ENCODE measurements around the gene ASXL1.
A peak's percentile ranks its signal among the peaks of the same experiment; 100 is the strongest.

The ASXL1 gene

DNA sequence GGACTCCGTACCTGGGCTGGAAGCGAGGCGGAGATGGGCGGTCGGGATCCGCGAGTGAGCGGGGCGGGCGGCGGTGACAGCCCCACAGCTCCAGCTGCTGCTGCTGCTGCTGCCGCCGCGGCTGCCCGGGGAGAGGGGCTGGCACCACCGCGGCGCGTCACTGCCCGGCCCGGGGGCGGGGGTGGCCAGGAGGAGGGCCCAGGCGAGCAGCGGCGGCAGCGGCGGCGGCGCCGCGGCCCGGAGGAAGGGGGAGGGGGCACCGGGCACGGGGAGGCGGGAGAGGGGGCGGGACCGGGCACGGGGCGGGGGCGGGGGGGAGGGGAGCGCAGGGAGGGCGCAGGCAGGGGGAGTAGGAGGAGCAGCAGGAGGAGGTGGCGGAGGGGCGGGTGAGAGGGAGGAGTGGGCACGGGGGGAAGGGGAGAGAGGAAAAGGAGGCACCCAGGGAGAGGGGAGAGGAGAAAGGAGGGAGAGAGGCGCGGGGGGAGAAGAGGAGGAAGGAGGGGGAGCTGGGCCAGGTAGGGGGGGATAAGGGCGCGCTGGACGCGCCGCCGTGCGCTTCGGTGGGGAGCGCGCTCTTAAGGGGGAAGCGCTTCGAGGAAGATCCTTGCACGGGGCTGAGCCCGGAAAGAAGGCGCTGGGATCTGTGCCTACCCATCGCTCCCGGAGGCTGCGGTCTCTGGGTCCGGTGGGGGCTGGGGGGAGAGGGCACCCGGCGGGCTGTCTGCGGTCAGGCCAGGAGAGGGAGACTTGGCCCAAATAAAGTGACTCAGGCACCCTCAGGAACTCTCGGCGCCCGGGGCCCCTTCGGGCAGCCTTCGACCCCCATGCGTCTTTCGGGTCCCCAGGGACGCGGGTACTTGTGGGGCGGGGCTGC is 125.5 kb downstream of the ASXL1 start:
- DNase-seq = peak; percentile 3

DNA sequence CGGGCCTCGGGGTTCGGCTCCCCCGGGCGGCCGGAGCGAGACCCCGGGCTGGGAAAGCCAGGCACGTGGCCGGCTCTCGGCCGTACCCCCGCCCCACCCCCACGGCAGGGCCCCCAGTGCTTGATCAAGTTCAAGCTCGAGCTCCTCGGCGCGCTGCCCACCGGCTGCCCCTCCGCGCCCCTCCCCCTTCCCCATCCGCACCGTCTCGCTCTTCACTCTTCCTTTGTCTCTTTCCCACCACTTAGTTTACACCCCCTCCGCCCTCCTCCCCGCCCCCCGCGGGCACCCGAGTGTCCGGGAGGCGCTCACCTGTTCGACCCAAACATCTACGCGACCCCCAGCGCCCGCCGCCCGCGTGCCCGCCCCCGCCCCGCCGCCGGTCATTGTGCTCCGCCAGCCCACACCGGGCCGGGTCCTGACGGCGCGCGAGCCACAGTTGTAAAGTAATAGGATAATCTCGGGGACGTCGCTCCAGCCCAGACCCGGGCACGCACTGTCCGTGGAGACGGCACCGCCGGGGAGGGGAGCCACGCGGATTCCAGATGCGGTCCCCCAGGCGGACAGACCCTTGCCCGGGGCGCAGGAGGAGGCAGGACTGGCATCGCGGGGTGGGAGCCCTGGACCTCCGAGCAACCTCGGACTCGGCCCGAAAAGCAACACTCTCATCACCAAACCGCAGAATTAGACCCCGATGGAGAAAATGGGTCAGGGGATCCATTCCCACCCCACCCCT is 126.3 kb downstream of the ASXL1 start:
- DNase-seq = no peak

DNA sequence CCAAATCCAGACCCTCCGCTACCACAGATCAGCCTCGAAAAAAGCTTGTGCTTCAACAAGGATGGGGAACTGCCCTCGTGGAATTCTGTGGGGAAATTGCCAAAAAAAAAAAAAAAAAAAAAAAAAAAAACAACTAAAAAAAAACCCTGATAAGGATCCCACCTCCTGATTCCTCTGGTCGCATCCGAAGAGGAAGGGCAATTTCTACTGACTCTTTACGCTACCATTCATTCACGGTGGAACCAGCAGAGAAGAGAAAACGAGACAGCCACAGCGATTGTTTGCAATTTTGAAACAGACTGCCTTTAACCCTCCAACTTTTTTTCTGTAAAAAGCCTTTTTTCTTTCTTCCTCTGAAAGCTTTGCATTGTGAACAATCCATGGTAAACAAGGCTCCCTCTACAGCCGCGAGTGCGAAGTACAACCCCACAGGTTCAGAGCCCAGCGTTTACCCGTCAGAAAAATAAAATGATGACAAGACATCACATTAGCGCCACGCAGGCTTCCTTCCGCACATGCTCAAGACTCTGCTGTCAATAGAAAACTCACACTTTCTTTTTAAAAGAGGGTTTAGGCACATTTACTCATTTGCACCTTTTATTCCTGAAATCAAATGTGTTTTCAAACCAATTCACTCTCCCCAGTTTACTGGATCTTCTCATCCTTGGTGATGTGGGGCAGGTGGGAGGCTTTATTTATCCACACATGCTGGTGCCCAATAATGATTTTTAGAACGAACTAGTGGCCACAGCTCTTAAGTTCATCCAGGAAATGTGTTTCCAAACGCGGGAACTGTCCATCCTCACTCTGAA is 127.0 kb downstream of the ASXL1 start:
- peak; percentile 65 for DNase-seq

DNA sequence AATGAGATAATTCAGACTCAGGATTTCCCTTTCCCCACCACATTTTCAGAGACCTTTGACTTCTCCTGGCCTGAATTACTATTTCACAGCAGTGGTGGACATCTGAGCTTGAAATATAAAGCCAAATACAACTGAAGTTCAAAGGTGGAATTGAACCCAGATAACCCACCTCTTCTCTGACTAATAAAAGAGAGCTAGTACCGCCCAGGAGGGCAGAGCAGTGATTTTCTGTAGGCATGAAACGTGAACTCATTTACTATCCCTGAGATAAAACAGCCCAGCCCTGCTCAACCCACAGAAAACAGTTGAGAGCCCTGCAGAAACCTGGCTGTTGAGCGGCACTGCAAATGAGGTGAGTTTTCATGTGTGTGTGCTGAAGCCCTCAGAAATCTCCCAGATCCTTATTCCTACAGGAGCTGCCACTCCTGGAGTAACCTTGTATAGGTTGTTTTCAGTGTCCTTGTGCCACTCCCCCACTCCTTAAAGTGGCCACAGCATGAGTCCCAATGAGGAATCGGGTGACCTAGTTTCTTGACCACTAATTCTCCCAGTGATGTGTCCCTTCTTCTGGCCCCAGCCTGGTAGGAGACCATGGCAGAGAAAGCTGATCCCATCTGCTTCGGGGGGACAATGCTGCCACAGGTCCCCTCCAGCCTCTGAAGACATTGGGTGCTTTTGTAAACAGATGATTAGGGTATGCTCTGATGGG is 127.8 kb downstream of the ASXL1 start:
- DNase-seq = no peak

DNA sequence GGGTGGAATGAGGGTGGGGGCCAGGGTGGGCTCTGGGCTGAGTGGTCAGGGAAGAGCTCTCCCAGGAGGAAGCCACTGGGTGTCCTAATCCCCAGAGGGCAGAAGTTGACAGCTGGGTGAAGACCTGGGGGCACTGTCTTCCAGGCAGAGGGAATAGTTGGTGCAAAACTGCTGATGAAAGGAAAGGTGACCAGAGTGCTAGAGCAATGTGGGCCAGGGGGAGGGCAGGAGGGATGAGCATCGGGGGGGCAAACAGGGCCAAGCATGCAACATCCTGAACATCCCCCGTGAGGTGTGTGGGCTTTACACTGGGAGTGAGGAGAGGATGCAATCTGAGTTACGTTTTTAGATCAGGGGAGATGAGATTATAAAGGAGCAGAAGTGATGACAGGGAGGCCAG is 129.2 kb downstream of the ASXL1 start:
- no peak for DNase-seq

DNA sequence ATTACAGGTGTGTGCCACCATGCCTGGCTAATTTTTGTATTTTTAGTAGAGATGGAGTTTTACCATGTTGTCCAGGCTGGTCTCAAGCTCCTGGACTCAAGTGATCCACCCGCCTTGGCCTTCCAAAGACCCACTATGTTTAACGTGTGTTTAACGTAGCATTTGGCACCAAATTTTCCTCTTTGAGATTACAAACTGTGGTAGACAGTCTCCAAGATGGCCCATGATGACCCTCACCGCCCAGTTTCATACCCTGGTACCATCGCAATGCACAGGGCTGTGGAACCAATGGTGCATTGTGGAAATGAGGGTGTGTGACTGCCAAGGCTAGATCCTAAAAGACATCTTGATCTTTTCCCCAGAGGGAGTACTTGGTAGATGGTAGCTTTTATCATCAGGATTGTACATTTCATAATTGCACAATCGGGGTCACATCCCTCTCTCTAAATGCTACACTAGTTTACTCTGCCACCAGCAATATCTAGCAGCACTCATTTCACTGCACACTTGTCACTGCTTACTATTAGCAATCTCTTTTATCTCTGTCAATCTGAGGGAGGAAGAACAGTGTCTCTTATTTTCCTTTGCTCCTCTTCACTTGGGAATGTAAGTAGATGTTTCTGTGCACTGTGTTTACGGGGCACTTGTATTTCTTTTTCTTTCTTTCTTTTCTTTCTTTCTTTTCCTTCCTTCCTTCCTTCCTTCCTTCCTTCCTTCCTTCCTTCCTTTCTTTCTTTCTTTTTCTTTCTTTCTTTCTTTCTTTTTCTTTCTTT is 130.1 kb downstream of the ASXL1 start:
- DNase-seq = no peak

All from SIG-M5 (cell line).